HepG2 (cell line): Measurements from ENCODE around the gene VSX1. TPM values are rescaled to one million over a fixed set of nuclear protein-coding genes. Genes with fewer than 3 reads are reported as not detected.

Source experiments
- AGO2 ChIP-seq: fragments of 200-400 bp; formaldehyde crosslinking; optimal IDR thresholded peaks from 2 replicates; pipeline ENCODE3; 2017; ENCODE audit warnings: mild to moderate bottlenecking, low read depth, low read length, moderate library complexity
- FOXA3 ChIP-seq: IDR thresholded peaks from 2 replicates; pipeline ENCODE4 v1.6.1; 2016; ENCODE audit warnings: missing genetic modification reagents, missing compliant biosample characterization
- FOXM1 ChIP-seq: sonication (generic); formaldehyde crosslinking; IDR thresholded peaks from 2 replicates; pipeline ENCODE4 v1.5.0; 2020; ENCODE audit warnings: missing genetic modification reagents
- HNRNPH1 ChIP-seq: fragments of 200-400 bp; formaldehyde crosslinking; optimal IDR thresholded peaks from 2 replicates; pipeline ENCODE3; 2017; ENCODE audit warnings: mild to moderate bottlenecking, low read depth, low read length
- KLF13 ChIP-seq: sonication (generic); formaldehyde crosslinking; IDR thresholded peaks from 2 replicates; pipeline ENCODE4 v1.4.0; 2020; ENCODE audit warnings: mild to moderate bottlenecking, missing genetic modification reagents
- LCORL ChIP-seq, 2 experiments: fragments of 450-650 bp in 1 of 2; sonication (generic) in 1 of 2; formaldehyde crosslinking in 1 of 2; IDR thresholded peaks; 2 replicates each; pipeline versions ENCODE4 v1.5.0 to v1.6.1; 2017 to 2020; ENCODE audit warnings: antibody characterized with exemption in 1 of 2, missing genetic modification reagents in 1 of 2
- PAX8 ChIP-seq: sonication (generic); formaldehyde crosslinking; IDR thresholded peaks from 2 replicates; pipeline ENCODE4 v1.8.0; 2022; ENCODE audit warnings: mild to moderate bottlenecking, missing genetic modification reagents, borderline replicate concordance
- PCBP1 ChIP-seq: fragments of 200-400 bp; formaldehyde crosslinking; IDR thresholded peaks from 2 replicates; pipeline ENCODE4 v1.6.1; 2017; ENCODE audit warnings: mild to moderate bottlenecking, low read depth, low read length, borderline replicate concordance
- ZNF143 ChIP-seq: sonication (generic); formaldehyde crosslinking; IDR thresholded peaks from 2 replicates; pipeline ENCODE4 v1.4.0; 2020; ENCODE audit warnings: missing genetic modification reagents
- polyA plus RNA-seq, 8 experiments: library from polyadenylated mRNA; depleted of rRNA in 3 of 8; stranded (reverse) in 7 of 8; unstranded in 1 of 8; fragments of >200 nt; fragmentation: Illumina TruSeq in 4 of 8; extraction: Trizol in 4 of 8; gene quantifications; 2 replicates each; pipeline versions ENCODE4 v1.2.1 to v1.2.3, GENCODE V29; 2011 to 2016; ENCODE audit warnings: low read depth in 4 of 8, missing spikeins in 1 of 8, mixed read lengths in 1 of 8; ENCODE audit not compliant: insufficient read depth in 1 of 8
- total RNA-seq, 5 experiments: library from RNA; depleted of rRNA; stranded (reverse); fragments of >200 nt; fragmentation: Illumina TruSeq; extraction: Trizol; gene quantifications; 2 replicates each; pipeline ENCODE4 v1.2.3, GENCODE V29; 2016; ENCODE audit warnings: low read depth in 1 of 5
- TF ChIP-seq, protein P1 (sequence below): sonication (generic); formaldehyde crosslinking; IDR thresholded peaks from 2 replicates; pipeline ENCODE4 v1.8.0; 2022; ENCODE audit warnings: mild to moderate bottlenecking, missing genetic modification reagents; ENCODE audit not compliant: insufficient replicate concordance
- TF ChIP-seq, protein P2 (sequence below): sonication (generic); formaldehyde crosslinking; IDR thresholded peaks from 2 replicates; pipeline ENCODE4 v1.8.1; 2022; ENCODE audit warnings: low read depth, mild to moderate bottlenecking, missing genetic modification reagents
- TF ChIP-seq, protein P3 (sequence below): IDR thresholded peaks from 2 replicates; pipeline ENCODE4 v1.6.1; 2016; ENCODE audit warnings: low read depth, missing genetic modification reagents, missing compliant biosample characterization
- TF ChIP-seq, protein P4 (sequence below): fragments of 450-650 bp; IDR thresholded peaks from 2 replicates; pipeline ENCODE4 v1.6.1; 2017
- TF ChIP-seq, protein P5 (sequence below): sonication (generic); formaldehyde crosslinking; IDR thresholded peaks from 2 replicates; pipeline ENCODE4 v1.4.0; 2020; ENCODE audit warnings: missing genetic modification reagents, borderline replicate concordance
- TF ChIP-seq, protein P6 (sequence below): sonication (generic); formaldehyde crosslinking; IDR thresholded peaks from 2 replicates; pipeline ENCODE4 v1.5.0; 2020; ENCODE audit warnings: missing genetic modification reagents

Gene VSX1
- total and polyA plus RNA-seq, 2 of the 13 experiments (the other 11 are each of a cell fraction or from before 2014, with no cell fraction given) = 0.04 TPM; not detected in 1

DNA sequence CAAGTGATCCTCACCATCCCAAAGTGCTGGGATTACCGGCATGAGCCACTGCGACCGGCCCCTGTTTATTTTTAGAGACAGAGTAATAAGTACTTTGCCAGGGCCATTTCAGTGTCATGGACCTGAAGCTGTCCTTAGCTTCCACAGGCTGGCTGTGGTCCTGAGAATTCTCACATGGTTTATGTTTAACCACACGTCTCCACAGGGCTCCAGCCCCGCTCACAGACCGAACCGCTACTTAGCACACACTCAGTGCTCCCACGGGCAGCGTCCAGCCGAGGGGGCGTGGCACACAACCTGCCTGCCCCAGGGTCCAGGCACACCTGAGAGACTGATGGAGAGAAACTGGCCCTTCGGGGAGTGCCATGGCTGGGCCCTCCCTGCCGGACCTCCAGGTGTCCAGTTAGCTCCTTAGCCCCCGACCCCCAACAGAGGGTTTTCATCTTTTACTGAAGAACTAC lies 35.7 kb downstream of the VSX1 start (continued):
- TF ChIP-seq FOXM1 (CRISPR knock-in tag) (no peak), KLF13 (CRISPR knock-in tag) (no peak), ZNF143 (CRISPR knock-in tag) (no peak), HNRNPH1 (no peak), FOXA3 (0 out of 2 replicates have a peak, but pooled peaks have one; percentile 9), PCBP1 (no peak), PAX8 (CRISPR knock-in tag) (0 out of 2 replicates have a peak, but pooled peaks have one; percentile 36), LCORL (IDR thresholded peaks at IDR 0.05) (no peak), LCORL (CRISPR knock-in tag; IDR thresholded peaks at IDR 0.05) (no peak), AGO2 (no peak)
- TF ChIP-seq, protein P1, sequence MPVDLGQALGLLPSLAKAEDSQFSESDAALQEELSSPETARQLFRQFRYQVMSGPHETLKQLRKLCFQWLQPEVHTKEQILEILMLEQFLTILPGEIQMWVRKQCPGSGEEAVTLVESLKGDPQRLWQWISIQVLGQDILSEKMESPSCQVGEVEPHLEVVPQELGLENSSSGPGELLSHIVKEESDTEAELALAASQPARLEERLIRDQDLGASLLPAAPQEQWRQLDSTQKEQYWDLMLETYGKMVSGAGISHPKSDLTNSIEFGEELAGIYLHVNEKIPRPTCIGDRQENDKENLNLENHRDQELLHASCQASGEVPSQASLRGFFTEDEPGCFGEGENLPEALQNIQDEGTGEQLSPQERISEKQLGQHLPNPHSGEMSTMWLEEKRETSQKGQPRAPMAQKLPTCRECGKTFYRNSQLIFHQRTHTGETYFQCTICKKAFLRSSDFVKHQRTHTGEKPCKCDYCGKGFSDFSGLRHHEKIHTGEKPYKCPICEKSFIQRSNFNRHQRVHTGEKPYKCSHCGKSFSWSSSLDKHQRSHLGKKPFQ (CRISPR knock-in tag) = no peak
- TF ChIP-seq, protein P2, sequence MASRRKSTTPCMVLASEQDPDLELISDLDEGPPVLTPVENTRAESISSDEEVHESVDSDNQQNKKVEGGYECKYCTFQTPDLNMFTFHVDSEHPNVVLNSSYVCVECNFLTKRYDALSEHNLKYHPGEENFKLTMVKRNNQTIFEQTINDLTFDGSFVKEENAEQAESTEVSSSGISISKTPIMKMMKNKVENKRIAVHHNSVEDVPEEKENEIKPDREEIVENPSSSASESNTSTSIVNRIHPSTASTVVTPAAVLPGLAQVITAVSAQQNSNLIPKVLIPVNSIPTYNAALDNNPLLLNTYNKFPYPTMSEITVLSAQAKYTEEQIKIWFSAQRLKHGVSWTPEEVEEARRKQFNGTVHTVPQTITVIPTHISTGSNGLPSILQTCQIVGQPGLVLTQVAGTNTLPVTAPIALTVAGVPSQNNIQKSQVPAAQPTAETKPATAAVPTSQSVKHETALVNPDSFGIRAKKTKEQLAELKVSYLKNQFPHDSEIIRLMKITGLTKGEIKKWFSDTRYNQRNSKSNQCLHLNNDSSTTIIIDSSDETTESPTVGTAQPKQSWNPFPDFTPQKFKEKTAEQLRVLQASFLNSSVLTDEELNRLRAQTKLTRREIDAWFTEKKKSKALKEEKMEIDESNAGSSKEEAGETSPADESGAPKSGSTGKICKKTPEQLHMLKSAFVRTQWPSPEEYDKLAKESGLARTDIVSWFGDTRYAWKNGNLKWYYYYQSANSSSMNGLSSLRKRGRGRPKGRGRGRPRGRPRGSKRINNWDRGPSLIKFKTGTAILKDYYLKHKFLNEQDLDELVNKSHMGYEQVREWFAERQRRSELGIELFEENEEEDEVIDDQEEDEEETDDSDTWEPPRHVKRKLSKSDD (CRISPR knock-in tag) = no peak
- TF ChIP-seq, protein P3, sequence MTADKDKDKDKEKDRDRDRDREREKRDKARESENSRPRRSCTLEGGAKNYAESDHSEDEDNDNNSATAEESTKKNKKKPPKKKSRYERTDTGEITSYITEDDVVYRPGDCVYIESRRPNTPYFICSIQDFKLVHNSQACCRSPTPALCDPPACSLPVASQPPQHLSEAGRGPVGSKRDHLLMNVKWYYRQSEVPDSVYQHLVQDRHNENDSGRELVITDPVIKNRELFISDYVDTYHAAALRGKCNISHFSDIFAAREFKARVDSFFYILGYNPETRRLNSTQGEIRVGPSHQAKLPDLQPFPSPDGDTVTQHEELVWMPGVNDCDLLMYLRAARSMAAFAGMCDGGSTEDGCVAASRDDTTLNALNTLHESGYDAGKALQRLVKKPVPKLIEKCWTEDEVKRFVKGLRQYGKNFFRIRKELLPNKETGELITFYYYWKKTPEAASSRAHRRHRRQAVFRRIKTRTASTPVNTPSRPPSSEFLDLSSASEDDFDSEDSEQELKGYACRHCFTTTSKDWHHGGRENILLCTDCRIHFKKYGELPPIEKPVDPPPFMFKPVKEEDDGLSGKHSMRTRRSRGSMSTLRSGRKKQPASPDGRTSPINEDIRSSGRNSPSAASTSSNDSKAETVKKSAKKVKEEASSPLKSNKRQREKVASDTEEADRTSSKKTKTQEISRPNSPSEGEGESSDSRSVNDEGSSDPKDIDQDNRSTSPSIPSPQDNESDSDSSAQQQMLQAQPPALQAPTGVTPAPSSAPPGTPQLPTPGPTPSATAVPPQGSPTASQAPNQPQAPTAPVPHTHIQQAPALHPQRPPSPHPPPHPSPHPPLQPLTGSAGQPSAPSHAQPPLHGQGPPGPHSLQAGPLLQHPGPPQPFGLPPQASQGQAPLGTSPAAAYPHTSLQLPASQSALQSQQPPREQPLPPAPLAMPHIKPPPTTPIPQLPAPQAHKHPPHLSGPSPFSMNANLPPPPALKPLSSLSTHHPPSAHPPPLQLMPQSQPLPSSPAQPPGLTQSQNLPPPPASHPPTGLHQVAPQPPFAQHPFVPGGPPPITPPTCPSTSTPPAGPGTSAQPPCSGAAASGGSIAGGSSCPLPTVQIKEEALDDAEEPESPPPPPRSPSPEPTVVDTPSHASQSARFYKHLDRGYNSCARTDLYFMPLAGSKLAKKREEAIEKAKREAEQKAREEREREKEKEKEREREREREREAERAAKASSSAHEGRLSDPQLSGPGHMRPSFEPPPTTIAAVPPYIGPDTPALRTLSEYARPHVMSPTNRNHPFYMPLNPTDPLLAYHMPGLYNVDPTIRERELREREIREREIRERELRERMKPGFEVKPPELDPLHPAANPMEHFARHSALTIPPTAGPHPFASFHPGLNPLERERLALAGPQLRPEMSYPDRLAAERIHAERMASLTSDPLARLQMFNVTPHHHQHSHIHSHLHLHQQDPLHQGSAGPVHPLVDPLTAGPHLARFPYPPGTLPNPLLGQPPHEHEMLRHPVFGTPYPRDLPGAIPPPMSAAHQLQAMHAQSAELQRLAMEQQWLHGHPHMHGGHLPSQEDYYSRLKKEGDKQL = no peak
- TF ChIP-seq, protein P4, sequence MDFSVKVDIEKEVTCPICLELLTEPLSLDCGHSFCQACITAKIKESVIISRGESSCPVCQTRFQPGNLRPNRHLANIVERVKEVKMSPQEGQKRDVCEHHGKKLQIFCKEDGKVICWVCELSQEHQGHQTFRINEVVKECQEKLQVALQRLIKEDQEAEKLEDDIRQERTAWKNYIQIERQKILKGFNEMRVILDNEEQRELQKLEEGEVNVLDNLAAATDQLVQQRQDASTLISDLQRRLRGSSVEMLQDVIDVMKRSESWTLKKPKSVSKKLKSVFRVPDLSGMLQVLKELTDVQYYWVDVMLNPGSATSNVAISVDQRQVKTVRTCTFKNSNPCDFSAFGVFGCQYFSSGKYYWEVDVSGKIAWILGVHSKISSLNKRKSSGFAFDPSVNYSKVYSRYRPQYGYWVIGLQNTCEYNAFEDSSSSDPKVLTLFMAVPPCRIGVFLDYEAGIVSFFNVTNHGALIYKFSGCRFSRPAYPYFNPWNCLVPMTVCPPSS = no peak
- TF ChIP-seq, protein P5, sequence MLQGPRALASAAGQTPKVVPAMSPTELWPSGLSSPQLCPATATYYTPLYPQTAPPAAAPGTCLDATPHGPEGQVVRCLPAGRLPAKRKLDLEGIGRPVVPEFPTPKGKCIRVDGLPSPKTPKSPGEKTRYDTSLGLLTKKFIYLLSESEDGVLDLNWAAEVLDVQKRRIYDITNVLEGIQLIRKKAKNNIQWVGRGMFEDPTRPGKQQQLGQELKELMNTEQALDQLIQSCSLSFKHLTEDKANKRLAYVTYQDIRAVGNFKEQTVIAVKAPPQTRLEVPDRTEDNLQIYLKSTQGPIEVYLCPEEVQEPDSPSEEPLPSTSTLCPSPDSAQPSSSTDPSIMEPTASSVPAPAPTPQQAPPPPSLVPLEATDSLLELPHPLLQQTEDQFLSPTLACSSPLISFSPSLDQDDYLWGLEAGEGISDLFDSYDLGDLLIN (CRISPR knock-in tag) = no peak
- TF ChIP-seq, protein P6, sequence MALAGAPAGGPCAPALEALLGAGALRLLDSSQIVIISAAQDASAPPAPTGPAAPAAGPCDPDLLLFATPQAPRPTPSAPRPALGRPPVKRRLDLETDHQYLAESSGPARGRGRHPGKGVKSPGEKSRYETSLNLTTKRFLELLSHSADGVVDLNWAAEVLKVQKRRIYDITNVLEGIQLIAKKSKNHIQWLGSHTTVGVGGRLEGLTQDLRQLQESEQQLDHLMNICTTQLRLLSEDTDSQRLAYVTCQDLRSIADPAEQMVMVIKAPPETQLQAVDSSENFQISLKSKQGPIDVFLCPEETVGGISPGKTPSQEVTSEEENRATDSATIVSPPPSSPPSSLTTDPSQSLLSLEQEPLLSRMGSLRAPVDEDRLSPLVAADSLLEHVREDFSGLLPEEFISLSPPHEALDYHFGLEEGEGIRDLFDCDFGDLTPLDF (CRISPR knock-in tag) = no peak
